ENCODE data around the gene EPS8L2. TPM values are rescaled to one million over a fixed set of nuclear protein-coding genes. Genes with fewer than 3 reads are reported as not detected.
A peak's percentile ranks its signal among the peaks of the same experiment; 100 is the strongest.

The EPS8L2 gene
- total RNA-seq, 1 donor from 2014 or later = 1.0 TPM

- peaks cover 31 to 45% (median 44%) of the 10 kb centered on the region in 3 donors for H3K4me1 ChIP-seq (ENCODE audit: control insufficient read depth in 3 of 3, insufficient read depth in 3 of 3, low read length in 3 of 3)
Observed at GRCh38 chr11:694563-695287, 11.3 kb upstream of the EPS8L2 start, which contains the start of gene DEAF1. TSS of gene DEAF1 (minus strand) at chr11:695222. CDS start at chr11:695047, 175 bp downstream.

DNA sequence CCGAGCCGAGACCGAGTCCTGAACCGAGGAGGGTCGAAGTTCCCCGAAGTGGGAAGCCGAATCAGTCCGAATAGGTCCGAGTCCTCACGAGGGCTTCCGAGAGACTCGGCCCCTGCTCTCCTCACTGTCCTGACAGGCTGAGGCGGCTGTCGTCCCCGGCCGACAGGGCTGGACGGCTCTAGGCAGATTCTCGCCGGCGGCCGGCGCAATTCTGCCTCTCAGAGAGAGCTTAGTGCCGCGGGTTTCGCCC, 10.8 kb upstream of the EPS8L2 start:
- H3K4me3 ChIP-seq (ENCODE audit: low read length in 3 of 3) = peak overlapping the region; percentile 69 to 87 (median 85)
- peak overlapping the region; percentile 95 to 98 (median 97) for H3K9ac ChIP-seq (ENCODE audit: low read depth in 1 of 3, low read length in 3 of 3)
- H3K36me3 ChIP-seq (ENCODE audit: control insufficient read depth in 3 of 3, insufficient read depth in 3 of 3, low read length in 3 of 3) = peaks cover 0 to 3% (median 2%) of the 10 kb centered on the region in 3 donors
- peak overlapping the region; percentile 98 for H3K27ac ChIP-seq (ENCODE audit: low read depth, low read length)
- H3K4me1 ChIP-seq (ENCODE audit: control insufficient read depth in 3 of 3, insufficient read depth in 3 of 3, low read length in 3 of 3) = peaks cover 31 to 46% (median 46%) of the 10 kb centered on the region in 3 donors
- H3K27me3 ChIP-seq (ENCODE audit: control insufficient read depth in 3 of 3, insufficient read depth in 3 of 3, low read length in 3 of 3) = no peaks in the 10 kb centered on the region
- no peaks in the 10 kb centered on the region for H3K9me3 ChIP-seq (ENCODE audit: control insufficient read depth in 3 of 3, low read length in 3 of 3)

More at GRCh38 chr11:694563-695287, 11.3 kb upstream of the EPS8L2 start, which contains the start of gene DEAF1:
- peak within 1 kb of the TSS; percentile 87 to 90 (median 89) for H3K4me3 ChIP-seq (ENCODE audit: low read length in 3 of 3)
- H3K36me3 ChIP-seq (ENCODE audit: control insufficient read depth in 3 of 3, insufficient read depth in 3 of 3, low read length in 3 of 3) = peaks cover 1 to 3% (median 2%) of the 10 kb centered on the region in 3 donors
- H3K9ac ChIP-seq (ENCODE audit: low read depth in 1 of 3, low read length in 3 of 3) = peak within 1 kb of the TSS; percentile 95 to 98 (median 97)
- no peaks in the 10 kb centered on the region for H3K9me3 ChIP-seq (ENCODE audit: control insufficient read depth in 3 of 3, low read length in 3 of 3)
- H3K27me3 ChIP-seq (ENCODE audit: control insufficient read depth in 3 of 3, insufficient read depth in 3 of 3, low read length in 3 of 3) = no peaks in the 10 kb centered on the region
- H3K27ac ChIP-seq (ENCODE audit: low read depth, low read length) = peak within 1 kb of the TSS; percentile 98

DNA sequence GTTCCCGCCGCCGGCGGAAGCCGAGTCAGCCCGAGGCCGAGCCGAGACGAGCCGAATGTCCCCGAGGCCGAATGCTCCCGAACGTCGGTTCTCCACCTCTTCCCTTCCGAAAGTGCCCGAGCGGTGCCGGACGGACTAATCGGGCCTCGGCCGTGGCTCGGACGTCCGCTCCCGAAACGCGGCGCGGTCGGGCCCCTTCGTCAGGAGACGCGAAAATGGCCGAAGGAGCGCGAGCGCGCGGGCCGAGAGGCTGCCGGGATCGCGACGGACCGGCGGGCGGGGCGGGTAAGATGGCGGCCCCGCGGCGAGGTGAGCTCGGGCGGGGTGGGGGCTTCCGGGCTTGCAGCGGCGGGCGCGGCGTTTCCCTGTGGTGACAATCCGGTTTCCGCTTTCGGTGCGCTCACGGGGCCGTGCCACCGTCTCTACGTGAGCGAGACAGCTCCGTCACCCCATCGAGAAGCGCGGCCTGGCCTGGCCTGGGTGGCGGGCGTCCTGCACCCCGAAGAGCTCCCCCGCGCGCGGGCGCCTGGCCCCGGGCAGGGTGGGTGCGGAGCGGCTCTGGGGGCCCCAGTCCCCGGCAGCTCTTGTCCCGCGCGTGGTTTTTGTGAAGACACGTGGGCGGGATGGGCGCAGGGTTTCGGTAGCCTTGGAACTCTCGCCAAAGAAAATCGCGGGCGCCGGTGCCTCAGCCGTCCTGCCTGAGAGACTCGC, 10.3 kb upstream of the EPS8L2 start, which contains the start of gene TMEM80:
TMEM80 (plus strand) TSS at position 279 of the 711 bp plus-strand sequence; CDS start at position 291, 12 bp downstream.
- peaks cover 31 to 46% (median 46%) of the 10 kb centered on the region in 3 donors for H3K4me1 ChIP-seq (ENCODE audit: control insufficient read depth in 3 of 3, insufficient read depth in 3 of 3, low read length in 3 of 3)
- H3K9me3 ChIP-seq (ENCODE audit: control insufficient read depth in 3 of 3, low read length in 3 of 3) = no peaks in the 10 kb centered on the region
- H3K9ac ChIP-seq (ENCODE audit: low read depth in 1 of 3, low read length in 3 of 3) = peak within 1 kb of the TSS; percentile 95 to 98 (median 97)
- H3K4me3 ChIP-seq (ENCODE audit: low read length in 3 of 3) = peak within 1 kb of the TSS; percentile 87 to 90 (median 89)
- no peaks in the 10 kb centered on the region for H3K27me3 ChIP-seq (ENCODE audit: control insufficient read depth in 3 of 3, insufficient read depth in 3 of 3, low read length in 3 of 3)
- H3K36me3 ChIP-seq (ENCODE audit: control insufficient read depth in 3 of 3, insufficient read depth in 3 of 3, low read length in 3 of 3) = peaks cover 0 to 6% (median 5%) of the 10 kb centered on the region in 3 donors
- peak within 1 kb of the TSS; percentile 98 for H3K27ac ChIP-seq (ENCODE audit: low read depth, low read length)

DNA sequence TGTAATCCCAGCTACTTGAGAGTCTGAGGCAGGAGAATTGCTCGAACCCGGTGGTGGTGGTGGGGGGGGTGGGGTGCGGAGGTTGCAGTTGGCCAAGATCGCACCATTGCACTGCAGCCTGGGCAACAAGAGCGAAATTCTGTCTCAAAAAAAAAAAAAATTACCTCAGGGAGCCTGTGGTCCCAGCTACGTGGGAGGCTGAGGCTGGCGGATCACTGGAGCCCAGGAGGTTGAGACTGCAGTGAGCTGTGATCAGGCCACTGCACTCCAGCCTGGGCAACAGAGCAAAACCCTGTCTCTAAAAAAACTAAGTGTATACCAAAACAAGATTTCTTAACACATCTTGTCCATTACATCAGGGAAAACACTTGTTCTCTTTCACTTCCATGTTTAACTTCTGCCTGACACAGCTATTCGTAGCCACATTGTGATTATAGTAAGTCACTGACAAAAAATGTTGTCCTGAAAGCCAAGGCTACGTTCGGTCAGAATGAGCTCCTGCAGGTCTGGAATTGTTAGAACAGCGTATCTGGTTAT, 9.0 kb upstream of the EPS8L2 start:
- Histone ChIP-seq H3K27ac (ENCODE audit: low read depth, low read length) (peak overlapping the region; percentile 98), H3K4me1 (ENCODE audit: control insufficient read depth in 3 of 3, insufficient read depth in 3 of 3, low read length in 3 of 3) (peaks cover 31 to 46% (median 46%) of the 10 kb centered on the region in 3 donors), H3K9me3 (ENCODE audit: control insufficient read depth in 3 of 3, low read length in 3 of 3) (no peaks in the 10 kb centered on the region), H3K36me3 (ENCODE audit: control insufficient read depth in 3 of 3, insufficient read depth in 3 of 3, low read length in 3 of 3) (peaks cover 8 to 15% (median 11%) of the 10 kb centered on the region in 3 donors), H3K27me3 (ENCODE audit: control insufficient read depth in 3 of 3, insufficient read depth in 3 of 3, low read length in 3 of 3) (no peaks in the 10 kb centered on the region), H3K9ac (ENCODE audit: low read depth in 1 of 3, low read length in 3 of 3) (peak overlapping the region in 2 of 3 donors; percentile 85 to 96), H3K4me3 (ENCODE audit: low read length in 3 of 3) (peak overlapping the region; percentile 7 to 87 (median 54))

- H3K4me3 ChIP-seq (ENCODE audit: low read length in 3 of 3) = peak overlapping the region; percentile 11 to 54 (median 17)
- H3K4me1 ChIP-seq (ENCODE audit: control insufficient read depth in 3 of 3, insufficient read depth in 3 of 3, low read length in 3 of 3) = peaks cover 36 to 50% (median 50%) of the 10 kb centered on the region in 3 donors
- H3K9ac ChIP-seq (ENCODE audit: low read depth in 1 of 3, low read length in 3 of 3) = peak overlapping the region; percentile 66 to 96 (median 85)
- no peaks in the 10 kb centered on the region for H3K9me3 ChIP-seq (ENCODE audit: control insufficient read depth in 3 of 3, low read length in 3 of 3)
- no peaks in the 10 kb centered on the region for H3K27me3 ChIP-seq (ENCODE audit: control insufficient read depth in 3 of 3, insufficient read depth in 3 of 3, low read length in 3 of 3)
- peak overlapping the region; percentile 98 for H3K27ac ChIP-seq (ENCODE audit: low read depth, low read length)
- H3K36me3 ChIP-seq (ENCODE audit: control insufficient read depth in 3 of 3, insufficient read depth in 3 of 3, low read length in 3 of 3) = peaks cover 8 to 17% (median 11%) of the 10 kb centered on the region in 3 donors
Observed at GRCh38 chr11:697811-698311, 8.2 kb upstream of the EPS8L2 start.

DNA sequence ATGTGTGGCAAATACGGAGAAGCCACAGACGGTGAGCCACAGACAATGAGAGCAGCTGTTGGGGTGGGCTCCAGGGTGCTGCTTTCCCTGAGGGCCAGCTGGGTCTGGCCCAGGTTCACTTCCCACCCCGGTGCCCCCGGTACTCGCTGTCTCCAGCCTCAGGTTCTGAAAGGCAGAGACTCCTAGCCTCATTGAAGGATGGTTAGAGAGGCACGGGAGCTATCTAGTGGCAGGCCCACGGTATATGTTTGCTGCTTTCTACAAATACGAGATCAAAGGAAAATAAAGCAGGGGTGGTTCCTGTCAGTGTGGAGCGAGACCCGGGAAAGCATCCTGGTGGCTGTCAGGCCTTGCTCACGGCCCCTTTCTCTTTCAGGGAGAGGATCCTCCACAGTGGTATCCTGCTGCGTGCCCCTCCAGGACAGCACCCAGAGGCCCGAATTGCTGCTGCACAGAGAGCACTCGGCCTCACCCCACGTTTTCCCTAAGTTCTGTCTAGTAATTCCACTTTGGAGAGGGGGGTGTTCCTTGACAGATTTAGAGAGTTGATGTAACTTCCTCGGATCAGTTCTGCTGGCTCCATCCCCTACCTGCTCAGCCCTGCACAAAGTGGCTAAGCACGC, 7.4 kb upstream of the EPS8L2 start:
- Histone ChIP-seq H3K9ac (ENCODE audit: low read depth in 1 of 3, low read length in 3 of 3) (peak overlapping the region in 1 of 3 donors; percentile 50), H3K36me3 (ENCODE audit: control insufficient read depth in 3 of 3, insufficient read depth in 3 of 3, low read length in 3 of 3) (peaks cover 11 to 17% (median 12%) of the 10 kb centered on the region in 3 donors), H3K27me3 (ENCODE audit: control insufficient read depth in 3 of 3, insufficient read depth in 3 of 3, low read length in 3 of 3) (no peaks in the 10 kb centered on the region), H3K9me3 (ENCODE audit: control insufficient read depth in 3 of 3, low read length in 3 of 3) (no peaks in the 10 kb centered on the region), H3K27ac (ENCODE audit: low read depth, low read length) (peak overlapping the region; percentile 40), H3K4me3 (ENCODE audit: low read length in 3 of 3) (no peak overlapping the region), H3K4me1 (ENCODE audit: control insufficient read depth in 3 of 3, insufficient read depth in 3 of 3, low read length in 3 of 3) (peaks cover 40 to 51% (median 44%) of the 10 kb centered on the region in 3 donors)

DNA sequence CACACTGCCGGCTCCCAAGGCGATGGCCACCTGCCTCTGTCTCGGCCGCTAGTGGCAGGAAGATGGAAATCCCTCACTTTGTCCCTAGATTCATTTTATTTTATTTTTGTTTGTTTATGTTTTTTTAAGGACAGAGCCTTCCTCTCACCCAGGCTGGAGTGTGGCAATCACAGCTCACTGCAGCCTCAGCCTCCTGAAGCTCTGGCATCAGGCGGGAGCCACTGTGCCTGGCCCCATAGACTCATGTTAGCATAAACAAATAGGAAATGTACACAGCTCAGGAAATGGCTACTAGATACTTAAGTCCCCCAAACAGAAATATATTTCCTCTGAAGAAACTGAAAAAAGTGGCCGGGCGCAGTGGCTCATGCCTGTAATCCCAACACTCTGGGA, 6.9 kb upstream of the EPS8L2 start:
- Histone ChIP-seq H3K4me1 (ENCODE audit: control insufficient read depth in 3 of 3, insufficient read depth in 3 of 3, low read length in 3 of 3) (peaks cover 36 to 48% (median 39%) of the 10 kb centered on the region in 3 donors), H3K27ac (ENCODE audit: low read depth, low read length) (peak overlapping the region; percentile 40), H3K9me3 (ENCODE audit: control insufficient read depth in 3 of 3, low read length in 3 of 3) (no peaks in the 10 kb centered on the region), H3K4me3 (ENCODE audit: low read length in 3 of 3) (no peak overlapping the region), H3K36me3 (ENCODE audit: control insufficient read depth in 3 of 3, insufficient read depth in 3 of 3, low read length in 3 of 3) (peaks cover 11 to 17% (median 12%) of the 10 kb centered on the region in 3 donors), H3K9ac (ENCODE audit: low read depth in 1 of 3, low read length in 3 of 3) (no peak overlapping the region), H3K27me3 (ENCODE audit: control insufficient read depth in 3 of 3, insufficient read depth in 3 of 3, low read length in 3 of 3) (no peaks in the 10 kb centered on the region)

- H3K9ac ChIP-seq (ENCODE audit: low read depth in 1 of 3, low read length in 3 of 3) = peak overlapping the region in 2 of 3 donors; percentile 38 to 45
- no peak overlapping the region for H3K27ac ChIP-seq (ENCODE audit: low read depth, low read length)
- no peaks in the 10 kb centered on the region for H3K9me3 ChIP-seq (ENCODE audit: control insufficient read depth in 3 of 3, low read length in 3 of 3)
- no peaks in the 10 kb centered on the region for H3K27me3 ChIP-seq (ENCODE audit: control insufficient read depth in 3 of 3, insufficient read depth in 3 of 3, low read length in 3 of 3)
- H3K4me3 ChIP-seq (ENCODE audit: low read length in 3 of 3) = no peak overlapping the region
- peaks cover 12 to 17% (median 17%) of the 10 kb centered on the region in 3 donors for H3K36me3 ChIP-seq (ENCODE audit: control insufficient read depth in 3 of 3, insufficient read depth in 3 of 3, low read length in 3 of 3)
- peaks cover 32 to 51% (median 37%) of the 10 kb centered on the region in 3 donors for H3K4me1 ChIP-seq (ENCODE audit: control insufficient read depth in 3 of 3, insufficient read depth in 3 of 3, low read length in 3 of 3)
Observed at GRCh38 chr11:699753-700152, 6.3 kb upstream of the EPS8L2 start.

DNA sequence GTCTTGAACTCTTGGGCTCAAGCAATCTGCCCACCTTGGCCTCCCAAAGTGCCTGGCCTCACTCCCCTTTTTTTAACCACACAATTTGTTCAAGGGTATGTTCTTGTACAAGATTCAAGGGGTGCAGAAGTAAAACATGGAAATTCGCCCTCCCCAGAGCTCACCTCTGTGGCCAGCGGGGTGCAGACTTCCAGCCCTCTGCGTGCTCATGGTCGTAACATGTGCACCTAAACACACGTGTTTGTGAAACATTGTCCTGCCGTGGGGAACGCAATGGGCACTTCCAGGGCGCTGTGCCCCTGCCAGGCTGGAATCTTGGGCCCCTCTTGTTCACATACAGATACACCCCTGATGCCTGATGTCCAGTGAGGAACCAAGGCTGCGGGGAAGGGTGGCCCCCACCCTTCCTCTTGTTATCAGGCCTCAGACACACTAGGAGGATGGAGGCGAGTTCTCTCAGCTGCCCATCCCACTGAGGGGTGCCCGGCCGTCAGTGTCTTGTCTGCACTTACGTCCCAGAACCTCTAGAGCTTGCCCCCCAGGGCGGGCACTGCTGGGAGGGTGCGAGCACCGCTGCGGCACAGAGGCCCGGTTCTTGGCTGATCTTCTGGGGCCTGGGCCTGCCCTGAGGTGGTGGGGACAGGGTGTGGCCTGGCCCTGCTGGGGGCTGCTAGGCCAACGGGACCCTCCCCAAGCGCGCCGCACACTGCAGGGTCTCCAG, 4.1 kb upstream of the EPS8L2 start:
- no peak overlapping the region for H3K9ac ChIP-seq (ENCODE audit: low read depth in 1 of 3, low read length in 3 of 3)
- H3K36me3 ChIP-seq (ENCODE audit: control insufficient read depth in 3 of 3, insufficient read depth in 3 of 3, low read length in 3 of 3) = peaks cover 12 to 17% (median 17%) of the 10 kb centered on the region in 3 donors
- H3K9me3 ChIP-seq (ENCODE audit: control insufficient read depth in 3 of 3, low read length in 3 of 3) = no peaks in the 10 kb centered on the region
- no peak overlapping the region for H3K4me3 ChIP-seq (ENCODE audit: low read length in 3 of 3)
- H3K27ac ChIP-seq (ENCODE audit: low read depth, low read length) = no peak overlapping the region
- peaks cover 32 to 58% (median 39%) of the 10 kb centered on the region in 3 donors for H3K4me1 ChIP-seq (ENCODE audit: control insufficient read depth in 3 of 3, insufficient read depth in 3 of 3, low read length in 3 of 3)
- peaks cover 3 to 7% (median 7%) of the 10 kb centered on the region in 3 donors for H3K27me3 ChIP-seq (ENCODE audit: control insufficient read depth in 3 of 3, insufficient read depth in 3 of 3, low read length in 3 of 3)

Measured in skeletal muscle tissue (tissue), 4 donors.